ENCODE results near the gene SPANXN5. TPM values are rescaled to one million over a fixed set of nuclear protein-coding genes. Genes with fewer than 3 reads are reported as not detected.
"Not testable (repeated sequence)": the region's sequence is repeated elsewhere in the genome, so short reads cannot be mapped to it uniquely, and the experiment has no call there.

The SPANXN5 gene, protein sequence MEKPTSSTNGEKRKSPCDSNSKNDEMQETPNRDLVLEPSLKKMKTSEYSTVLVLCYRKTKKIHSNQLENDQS
- not detected for total RNA-seq
- long read RNA-seq, result 0 reads

DNA sequence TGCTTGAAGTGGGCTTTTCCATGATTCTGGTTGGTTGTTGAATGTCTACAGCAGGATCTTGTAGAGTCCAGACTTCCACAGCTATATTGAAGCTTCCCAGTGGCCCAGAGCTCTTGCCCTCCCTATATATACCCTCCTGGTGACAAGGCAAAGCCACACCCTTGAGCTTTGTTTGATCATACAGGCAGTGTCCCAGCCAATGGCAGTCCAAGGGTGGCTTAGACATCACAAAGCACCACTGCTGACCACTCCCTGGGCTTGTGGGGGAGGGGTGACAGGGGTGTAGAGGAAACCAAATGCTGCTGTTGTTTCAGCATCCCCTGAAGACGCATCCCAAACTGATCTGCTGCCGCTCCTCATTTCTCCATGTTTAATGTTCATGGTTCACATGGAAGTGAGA lies at the start of gene SPANXN5:
TSS of gene SPANXN5 (minus strand) at position 101 of the 400 bp plus-strand sequence. CDS start at position 22, 79 bp downstream.
- DNase-seq; ATAC-seq (ENCODE audit: poor library complexity); intact Hi-C loops (cut with DNase I): not testable (repeated sequence)

DNA sequence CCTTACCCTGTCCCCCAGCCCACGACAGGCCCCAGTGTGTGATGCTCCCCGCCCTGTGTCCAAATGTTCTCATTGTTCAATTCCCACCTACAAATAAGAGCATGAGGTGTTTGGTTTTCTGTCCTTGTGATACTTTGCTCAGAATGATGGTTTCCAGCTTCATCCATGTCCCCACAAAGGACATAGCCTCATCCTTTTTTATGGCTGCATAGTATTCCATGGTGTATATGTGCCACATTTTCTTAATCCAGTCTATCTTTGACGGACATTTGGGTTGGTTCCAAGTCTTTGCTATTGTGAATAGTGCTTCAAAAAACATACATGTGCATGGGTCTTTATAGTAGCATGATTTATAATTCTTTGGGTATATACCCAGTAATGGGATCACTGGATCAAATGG lies 46.4 kb upstream of the SPANXN5 start:
- ATAC-seq (ENCODE audit: poor library complexity); DNase-seq; intact Hi-C loops (cut with DNase I): not testable (repeated sequence)

- intact Hi-C loops (cut with DNase I), result no loop called here
- no peak for DNase-seq
These were observed 41.9 kb upstream of the SPANXN5 start for GRCh38 chrX:52839137-52839536.

DNA sequence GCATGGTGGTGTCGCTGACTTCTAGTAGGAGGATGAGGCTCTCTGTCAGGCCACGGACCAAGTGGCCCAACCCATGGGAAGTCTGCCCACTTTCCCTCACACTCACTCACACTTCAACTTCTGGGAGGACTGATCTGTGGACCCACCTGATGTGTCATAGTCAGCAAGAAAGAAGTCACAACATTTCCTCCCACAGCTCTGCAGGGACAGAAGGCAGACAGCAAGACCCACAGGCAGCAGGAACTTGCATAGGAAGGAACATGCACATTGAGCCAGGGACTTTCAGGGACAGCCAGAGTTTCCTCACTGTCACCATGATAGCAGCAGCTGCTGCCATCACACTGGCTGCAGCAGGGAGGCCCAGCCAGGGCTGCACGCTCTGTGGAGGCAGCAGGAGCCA lies 33.3 kb upstream of the SPANXN5 start:
- intact Hi-C loops (cut with DNase I), result no loop called here
- no peak for DNase-seq
- ATAC-seq (ENCODE audit: poor library complexity), result no peak

More at GRCh38 chrX:52839137-52839536, 41.9 kb upstream of the SPANXN5 start:
- ATAC-seq (ENCODE audit: poor library complexity), result no peak

GRCh38 chrX:52824608-52825007 lies 27.4 kb upstream of the SPANXN5 start:
- intact Hi-C loops (cut with DNase I), result no loop called here
- no peak for DNase-seq
- ATAC-seq (ENCODE audit: poor library complexity), result no peak

- no peak for ATAC-seq (ENCODE audit: poor library complexity)
- intact Hi-C loops (cut with DNase I), result no loop called here
- DNase-seq, result no peak
These were observed 24.0 kb upstream of the SPANXN5 start for GRCh38 chrX:52821079-52821760.

DNA sequence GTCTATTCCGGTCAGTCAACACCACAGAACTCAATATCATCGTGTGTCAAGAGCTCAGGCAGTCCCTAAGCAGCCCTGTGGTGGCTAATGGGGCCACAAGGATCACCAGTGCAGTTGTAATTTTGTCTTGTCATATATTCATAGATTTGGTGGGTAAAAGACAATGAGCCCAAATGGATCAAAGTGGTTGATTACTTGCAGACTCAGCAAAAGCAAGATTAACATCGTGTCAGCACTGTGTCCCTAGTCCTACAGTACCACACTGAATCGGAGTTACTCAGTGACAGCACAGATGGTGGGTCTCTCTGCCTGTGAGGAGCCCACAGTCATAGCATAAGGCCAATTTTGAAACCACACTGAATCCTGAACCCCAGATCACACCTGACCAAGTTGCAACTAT lies 22.6 kb upstream of the SPANXN5 start:
- ATAC-seq (ENCODE audit: poor library complexity) (no peak), DNase-seq (no peak)
- intact Hi-C loops (cut with DNase I), result no loop called here

DNA sequence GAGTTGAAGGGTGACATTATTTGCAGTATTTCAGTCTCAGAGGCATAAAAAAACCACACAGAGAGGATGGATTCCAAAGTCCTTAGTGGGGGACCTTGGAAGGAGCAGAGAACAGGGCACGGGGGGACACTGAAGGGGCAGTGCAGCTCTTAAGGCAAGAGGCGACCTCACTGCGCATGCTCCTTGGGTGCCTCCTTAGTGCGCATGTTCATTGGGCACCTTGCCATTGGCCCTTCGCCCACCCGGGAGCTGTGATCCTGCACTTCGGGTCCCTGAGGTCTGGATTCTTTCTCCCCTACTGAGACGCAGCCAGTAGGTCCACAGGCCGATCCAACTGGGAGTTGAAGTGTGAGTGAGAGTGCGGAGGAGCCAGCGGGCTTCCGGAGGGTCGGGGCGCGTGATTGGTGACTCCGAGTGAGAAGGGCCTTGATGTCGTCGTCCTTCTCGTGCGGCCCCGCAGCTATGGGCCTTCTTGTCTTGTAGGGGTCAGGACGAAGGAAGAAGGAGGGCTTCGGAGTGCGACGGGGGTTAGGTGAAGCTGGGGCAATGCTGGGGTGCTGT lies 13.9 kb upstream of the SPANXN5 start, which contains the start of gene XAGE5:
TSS of gene XAGE5 (plus strand) at position 223 of the 561 bp plus-strand sequence. CDS start 1,280 bp downstream, outside the sequence.
- intact Hi-C loops (cut with DNase I), result no loop called here
- no peak for DNase-seq
- ATAC-seq (ENCODE audit: poor library complexity), result no peak

- ATAC-seq (ENCODE audit: poor library complexity); DNase-seq; intact Hi-C loops (cut with DNase I): not testable (repeated sequence)
These were observed 7.6 kb upstream of the SPANXN5 start for GRCh38 chrX:52804876-52805275.

GRCh38 chrX:52773504-52773903 lies 23.7 kb downstream of the SPANXN5 start:
- intact Hi-C loops (cut with DNase I); DNase-seq; ATAC-seq (ENCODE audit: poor library complexity): not testable (repeated sequence)

GRCh38 chrX:52765983-52766382 lies 31.2 kb downstream of the SPANXN5 start:
- ATAC-seq (ENCODE audit: poor library complexity); intact Hi-C loops (cut with DNase I); DNase-seq: not testable (repeated sequence)

GRCh38 chrX:52750952-52751351 lies 46.3 kb downstream of the SPANXN5 start, which contains the start of gene SSX2B:
TSS of gene SSX2B (plus strand) at chrX:52751252. CDS start at chrX:52752681, 1,429 bp downstream.
- DNase-seq; ATAC-seq (ENCODE audit: poor library complexity); intact Hi-C loops (cut with DNase I): not testable (repeated sequence)

Other genes with a start within 250 kb of the SPANXN5 start
- gene SSX7, start 142.5 kb downstream of the SPANXN5 start, total RNA-seq, result not detected
- not detected for gene SSX2, start 90.2 kb downstream of the SPANXN5 start, total RNA-seq
- not detected for gene SSX2B, start 46.2 kb downstream of the SPANXN5 start, total RNA-seq
- not detected for gene XAGE5, start 13.9 kb upstream of the SPANXN5 start, total RNA-seq
- not detected for gene XAGE3, start 70.7 kb upstream of the SPANXN5 start, total RNA-seq
- gene FAM156B, start 99.9 kb upstream of the SPANXN5 start, total RNA-seq, result 5.6 TPM
- 7.6 TPM for gene FAM156A, start 161.1 kb upstream of the SPANXN5 start, total RNA-seq